Measurements from ENCODE around the gene SECTM1. TPM values are rescaled to one million over a fixed set of nuclear protein-coding genes. Genes with fewer than 3 reads are reported as not detected.

SECTM1 gene
- polyA plus RNA-seq, 1 donor: 16.1 TPM

DNA sequence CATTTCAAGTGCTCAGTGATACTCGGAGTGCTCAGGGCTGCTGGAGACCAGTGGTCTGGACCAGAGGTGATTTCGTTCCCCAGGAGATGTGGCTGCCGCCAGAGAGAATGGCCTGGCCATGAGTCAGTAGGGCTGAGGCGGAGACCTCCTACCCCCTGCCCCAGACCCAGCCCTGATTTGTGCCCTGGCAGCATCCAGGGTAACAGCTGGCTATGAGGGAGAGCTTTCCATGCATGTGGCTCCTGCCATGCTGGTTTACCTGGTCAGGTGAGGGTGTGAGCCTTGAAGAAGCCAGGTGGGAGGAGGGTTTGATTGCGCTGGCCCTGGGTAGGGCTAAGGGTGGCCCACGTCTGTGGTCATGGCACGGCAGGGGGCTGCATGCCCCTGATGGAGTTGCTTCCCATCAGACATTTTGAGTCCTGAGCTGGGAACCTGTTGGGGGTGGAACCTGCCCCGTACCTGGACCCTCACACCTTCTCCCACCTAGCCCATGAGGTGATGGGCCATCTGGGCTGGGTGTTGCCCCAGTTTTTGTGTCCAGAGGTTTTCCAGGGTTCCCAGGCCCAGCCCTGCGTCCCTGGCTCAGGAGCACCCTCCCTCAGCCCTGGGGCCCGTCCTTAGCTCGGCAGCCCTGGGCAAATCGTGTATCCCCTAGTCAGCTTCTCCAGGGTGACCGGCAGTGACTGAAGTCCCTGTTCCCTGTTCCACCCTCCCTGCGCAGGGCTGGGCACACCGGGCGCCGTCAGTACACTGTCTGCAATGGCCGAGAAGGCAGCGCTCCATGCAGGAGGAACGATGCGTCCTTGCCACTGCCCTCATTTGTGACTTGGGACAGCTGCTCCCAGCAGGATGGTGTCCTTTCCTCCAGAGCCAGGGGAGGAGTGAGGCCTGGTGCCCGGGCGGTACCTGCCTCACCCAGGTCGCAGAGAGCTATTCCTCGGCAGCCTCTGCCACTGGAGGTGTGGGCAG, 51.0 kb downstream of the SECTM1 start:
- no CpG with 5 or more reads among the region's 25 CpGs for WGBS (ENCODE audit: insufficient coverage, low lambda C conversion rate)

GRCh38 chr17:82281502-82282238, 51.9 kb downstream of the SECTM1 start:
- no peak for DNase-seq
- H3K4me1 ChIP-seq (ENCODE audit: control insufficient read depth, insufficient read depth, low read length): peaks cover 14% of the 10 kb centered on the region
- no peaks in the 10 kb centered on the region for H3K27me3 ChIP-seq (ENCODE audit: control insufficient read depth, insufficient read depth, low read length)
- no peaks in the 10 kb centered on the region for H3K9me3 ChIP-seq (ENCODE audit: control insufficient read depth, low read depth, low read length)
- WGBS (ENCODE audit: insufficient coverage, low lambda C conversion rate): no CpG with 5 or more reads among the region's 22 CpGs
- H3K36me3 ChIP-seq (ENCODE audit: control insufficient read depth, insufficient read depth, low read length): no peaks in the 10 kb centered on the region
- H3K4me3 ChIP-seq (ENCODE audit: low read length): no peak overlapping the region
- no peak overlapping the region for H3K27ac ChIP-seq (ENCODE audit: low read length)

More for the DNA sequence above, 51.0 kb downstream of the SECTM1 start:
- no peak overlapping the region for H3K27ac ChIP-seq (ENCODE audit: low read length)
- DNase-seq: no peak
- H3K4me3 ChIP-seq (ENCODE audit: low read length): no peak overlapping the region
- H3K27me3 ChIP-seq (ENCODE audit: control insufficient read depth, insufficient read depth, low read length): no peaks in the 10 kb centered on the region
- H3K9me3 ChIP-seq (ENCODE audit: control insufficient read depth, low read depth, low read length): peaks cover 7% of the 10 kb centered on the region
- H3K4me1 ChIP-seq (ENCODE audit: control insufficient read depth, insufficient read depth, low read length): peaks cover 14% of the 10 kb centered on the region
- no peaks in the 10 kb centered on the region for H3K36me3 ChIP-seq (ENCODE audit: control insufficient read depth, insufficient read depth, low read length)

- H3K27me3 ChIP-seq (ENCODE audit: control insufficient read depth, insufficient read depth, low read length): no peaks in the 10 kb centered on the region
- H3K4me3 ChIP-seq (ENCODE audit: low read length): no peak overlapping the region
- peaks cover 14% of the 10 kb centered on the region for H3K4me1 ChIP-seq (ENCODE audit: control insufficient read depth, insufficient read depth, low read length)
- no peak for DNase-seq
- H3K36me3 ChIP-seq (ENCODE audit: control insufficient read depth, insufficient read depth, low read length): no peaks in the 10 kb centered on the region
- no peak overlapping the region for H3K27ac ChIP-seq (ENCODE audit: low read length)
- no CpG with 5 or more reads among the region's 7 CpGs for WGBS (ENCODE audit: insufficient coverage, low lambda C conversion rate)
- no peaks in the 10 kb centered on the region for H3K9me3 ChIP-seq (ENCODE audit: control insufficient read depth, low read depth, low read length)
Measured at GRCh38 chr17:82281076-82281475, 52.5 kb downstream of the SECTM1 start.

GRCh38 chr17:82280537-82280936, 53.0 kb downstream of the SECTM1 start:
- 100% methylated on average over 1 of the region's 8 CpGs for WGBS (ENCODE audit: insufficient coverage, low lambda C conversion rate)
- Histone ChIP-seq H3K9me3 (ENCODE audit: control insufficient read depth, low read depth, low read length) (no peaks in the 10 kb centered on the region), H3K27me3 (ENCODE audit: control insufficient read depth, insufficient read depth, low read length) (no peaks in the 10 kb centered on the region), H3K4me3 (ENCODE audit: low read length) (no peak overlapping the region), H3K27ac (ENCODE audit: low read length) (no peak overlapping the region), H3K4me1 (ENCODE audit: control insufficient read depth, insufficient read depth, low read length) (peaks cover 14% of the 10 kb centered on the region), H3K36me3 (ENCODE audit: control insufficient read depth, insufficient read depth, low read length) (no peaks in the 10 kb centered on the region)
- no peak for DNase-seq

DNA sequence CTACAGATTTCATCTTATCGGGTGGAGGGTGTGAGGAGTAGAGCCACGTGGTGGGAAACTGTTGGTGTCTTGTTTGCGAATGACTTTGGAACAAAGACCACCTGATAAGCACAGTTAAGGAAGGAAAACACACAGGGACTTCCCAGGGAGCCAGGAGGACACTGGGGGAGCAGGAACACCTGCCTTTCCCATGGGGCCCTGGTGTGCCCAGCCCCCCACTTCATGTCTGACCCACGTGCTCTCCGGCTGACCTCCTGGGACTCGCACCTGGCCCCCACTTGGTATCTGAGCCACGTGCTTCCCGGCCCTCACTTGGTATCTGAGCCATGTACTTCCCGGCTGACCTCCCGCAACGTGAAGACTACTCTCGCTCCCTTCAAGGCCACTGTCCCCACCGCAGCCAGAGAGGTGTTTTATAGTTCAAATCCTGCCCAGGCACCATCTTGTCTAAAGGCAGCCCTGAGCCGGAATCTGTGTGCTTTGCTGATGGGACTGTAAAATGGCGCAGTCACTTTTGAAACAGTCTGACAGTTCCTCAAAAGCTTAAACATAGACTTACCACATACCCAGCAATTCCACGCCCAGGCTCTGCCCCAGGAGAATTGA, 54.7 kb downstream of the SECTM1 start:
- no CpG with 5 or more reads among the region's 16 CpGs for WGBS (ENCODE audit: insufficient coverage, low lambda C conversion rate)
- Histone ChIP-seq H3K27me3 (ENCODE audit: control insufficient read depth, insufficient read depth, low read length) (no peaks in the 10 kb centered on the region), H3K4me3 (ENCODE audit: low read length) (no peak overlapping the region), H3K4me1 (ENCODE audit: control insufficient read depth, insufficient read depth, low read length) (peaks cover 23% of the 10 kb centered on the region), H3K27ac (ENCODE audit: low read length) (peak overlapping the region; percentile 69), H3K9me3 (ENCODE audit: control insufficient read depth, low read depth, low read length) (no peaks in the 10 kb centered on the region), H3K36me3 (ENCODE audit: control insufficient read depth, insufficient read depth, low read length) (no peaks in the 10 kb centered on the region)
- peak; percentile 83 to 95 for DNase-seq

DNA sequence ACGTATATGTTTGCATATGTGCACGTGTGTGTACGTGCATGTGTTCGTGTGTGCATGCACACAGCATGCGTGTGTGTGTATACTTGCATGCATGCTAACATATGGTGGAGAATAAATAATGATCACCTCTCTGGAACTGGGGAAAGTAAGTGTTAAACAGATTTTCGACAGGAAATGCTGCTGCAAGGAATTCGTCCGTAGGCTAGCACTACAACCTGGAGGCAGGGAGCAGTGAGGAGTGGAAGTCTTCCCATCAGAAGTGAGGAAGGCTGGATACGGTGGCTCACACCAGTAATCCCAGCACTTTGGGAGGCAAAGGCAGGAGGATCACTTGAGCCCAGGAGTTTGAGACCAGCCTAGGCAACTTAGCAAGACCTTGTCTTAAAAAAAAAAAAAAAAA, 55.3 kb downstream of the SECTM1 start:
- peaks cover 2% of the 10 kb centered on the region for H3K9me3 ChIP-seq (ENCODE audit: control insufficient read depth, low read depth, low read length)
- H3K36me3 ChIP-seq (ENCODE audit: control insufficient read depth, insufficient read depth, low read length): no peaks in the 10 kb centered on the region
- DNase-seq: peak in 1 of 2 donors; percentile 29
- peak overlapping the region; percentile 69 for H3K27ac ChIP-seq (ENCODE audit: low read length)
- H3K27me3 ChIP-seq (ENCODE audit: control insufficient read depth, insufficient read depth, low read length): no peaks in the 10 kb centered on the region
- WGBS (ENCODE audit: insufficient coverage, low lambda C conversion rate): no CpG with 5 or more reads among the region's 9 CpGs
- H3K4me3 ChIP-seq (ENCODE audit: low read length): no peak overlapping the region
- peaks cover 22% of the 10 kb centered on the region for H3K4me1 ChIP-seq (ENCODE audit: control insufficient read depth, insufficient read depth, low read length)

DNA sequence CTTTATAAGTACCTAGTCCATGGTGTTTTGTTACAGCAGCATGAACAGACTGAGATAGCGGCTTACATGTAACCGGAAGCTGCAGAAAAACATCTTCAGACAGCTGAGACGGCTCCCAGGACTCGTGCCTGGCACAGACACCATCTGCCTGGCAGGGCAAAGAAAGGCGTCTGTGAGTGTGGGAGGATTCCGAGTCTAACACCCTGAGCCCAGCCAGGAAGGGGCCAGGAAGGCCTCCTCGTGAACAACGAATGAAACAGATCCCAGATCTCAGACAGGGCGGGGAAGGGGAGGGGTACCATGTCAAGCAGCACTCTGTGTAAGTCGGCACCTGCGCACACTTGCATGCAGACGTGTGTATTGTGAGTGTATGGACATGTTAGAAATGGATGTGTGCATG, 55.7 kb downstream of the SECTM1 start:
- Histone ChIP-seq H3K4me1 (ENCODE audit: control insufficient read depth, insufficient read depth, low read length) (peaks cover 22% of the 10 kb centered on the region), H3K36me3 (ENCODE audit: control insufficient read depth, insufficient read depth, low read length) (no peaks in the 10 kb centered on the region), H3K9me3 (ENCODE audit: control insufficient read depth, low read depth, low read length) (peaks cover 3% of the 10 kb centered on the region), H3K27ac (ENCODE audit: low read length) (no peak overlapping the region), H3K27me3 (ENCODE audit: control insufficient read depth, insufficient read depth, low read length) (no peaks in the 10 kb centered on the region), H3K4me3 (ENCODE audit: low read length) (no peak overlapping the region)
- no CpG with 5 or more reads among the region's 12 CpGs for WGBS (ENCODE audit: insufficient coverage, low lambda C conversion rate)
- no peak for DNase-seq

GRCh38 chr17:82276938-82277337, 56.6 kb downstream of the SECTM1 start:
- H3K4me3 ChIP-seq (ENCODE audit: low read length): no peak overlapping the region
- no peak for DNase-seq
- H3K27ac ChIP-seq (ENCODE audit: low read length): peak overlapping the region; percentile 12
- peaks cover 25% of the 10 kb centered on the region for H3K4me1 ChIP-seq (ENCODE audit: control insufficient read depth, insufficient read depth, low read length)
- peaks cover 3% of the 10 kb centered on the region for H3K9me3 ChIP-seq (ENCODE audit: control insufficient read depth, low read depth, low read length)
- WGBS (ENCODE audit: insufficient coverage, low lambda C conversion rate): no CpG with 5 or more reads among the region's 5 CpGs
- H3K27me3 ChIP-seq (ENCODE audit: control insufficient read depth, insufficient read depth, low read length): no peaks in the 10 kb centered on the region
- peaks cover 2% of the 10 kb centered on the region for H3K36me3 ChIP-seq (ENCODE audit: control insufficient read depth, insufficient read depth, low read length)

DNA sequence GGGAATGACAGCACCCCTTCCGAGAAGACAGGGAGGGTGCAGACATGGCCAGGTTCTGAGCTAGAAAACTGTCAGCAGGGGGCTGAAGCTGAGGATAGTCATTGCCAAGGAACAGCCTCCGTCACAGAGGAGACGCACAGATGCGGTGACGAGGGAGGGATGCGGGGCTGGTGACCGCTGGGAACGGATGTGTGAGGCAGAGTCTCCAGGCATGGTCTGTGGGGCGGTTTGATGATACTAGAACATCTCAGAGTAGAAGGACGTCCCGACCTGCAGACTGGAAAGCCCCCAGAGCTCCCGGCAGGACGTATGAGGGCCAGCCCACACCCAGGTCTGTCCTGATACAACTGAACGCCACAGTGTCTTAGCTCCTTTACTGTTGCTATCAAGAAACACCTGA, 58.2 kb downstream of the SECTM1 start:
- H3K9me3 ChIP-seq (ENCODE audit: control insufficient read depth, low read depth, low read length): peaks cover 3% of the 10 kb centered on the region
- H3K4me1 ChIP-seq (ENCODE audit: control insufficient read depth, insufficient read depth, low read length): peaks cover 39% of the 10 kb centered on the region
- no peak for DNase-seq
- WGBS (ENCODE audit: insufficient coverage, low lambda C conversion rate): no CpG with 5 or more reads among the region's 14 CpGs
- H3K27ac ChIP-seq (ENCODE audit: low read length): no peak overlapping the region
- H3K4me3 ChIP-seq (ENCODE audit: low read length): no peak overlapping the region
- no peaks in the 10 kb centered on the region for H3K27me3 ChIP-seq (ENCODE audit: control insufficient read depth, insufficient read depth, low read length)
- H3K36me3 ChIP-seq (ENCODE audit: control insufficient read depth, insufficient read depth, low read length): peaks cover 16% of the 10 kb centered on the region

Measured in large intestine (tissue), 3 donors.